OCI-LY3 (cell line): ENCODE results near the gene WDR45.

Experiments used
- EZH2phosphoT487 ChIP-seq: fragments of 200-600 bp; shearing (Covaris generic); IDR thresholded peaks from 2 replicates; pipeline ENCODE4 v1.6.1; 2018; ENCODE audit warnings: antibody characterized with exemption, mixed run types, low read depth
- TF ChIP-seq, protein P1 (sequence below): fragments of 200-600, 300-600 bp; sonication (generic); IDR thresholded peaks from 2 replicates; pipeline ENCODE4 v1.5.1; 2014; ENCODE audit warnings: antibody characterized with exemption, low read length, low read depth

DNA sequence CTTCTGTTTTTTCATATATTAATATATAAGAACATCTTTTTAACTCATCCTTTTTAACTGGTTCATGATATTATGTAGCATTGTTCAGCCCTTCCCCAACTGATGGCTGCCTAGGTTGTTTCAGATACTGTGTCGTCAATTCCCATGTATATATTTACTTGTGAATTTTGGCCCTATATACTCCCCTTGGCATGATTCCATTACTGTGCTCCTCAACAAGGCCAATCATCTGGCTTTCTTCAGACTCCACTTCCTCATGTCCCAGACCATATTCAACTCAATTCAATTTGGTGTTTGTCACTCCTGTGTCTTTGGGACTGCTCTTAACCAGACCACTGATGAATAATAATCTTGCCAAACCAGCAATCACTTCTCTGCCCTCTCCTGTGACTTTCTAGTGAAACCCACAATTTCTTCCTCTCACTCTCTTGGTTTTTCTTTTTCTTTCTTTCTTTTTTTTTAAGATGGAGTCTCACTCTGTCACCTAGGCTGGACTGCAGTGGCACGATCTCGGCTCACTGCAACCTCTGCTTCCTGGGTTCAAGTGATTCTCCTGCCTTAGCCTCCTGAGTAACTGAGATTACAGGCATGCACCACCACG is 2.7 kb upstream of the WDR45 start:
- TF ChIP-seq, protein P1, sequence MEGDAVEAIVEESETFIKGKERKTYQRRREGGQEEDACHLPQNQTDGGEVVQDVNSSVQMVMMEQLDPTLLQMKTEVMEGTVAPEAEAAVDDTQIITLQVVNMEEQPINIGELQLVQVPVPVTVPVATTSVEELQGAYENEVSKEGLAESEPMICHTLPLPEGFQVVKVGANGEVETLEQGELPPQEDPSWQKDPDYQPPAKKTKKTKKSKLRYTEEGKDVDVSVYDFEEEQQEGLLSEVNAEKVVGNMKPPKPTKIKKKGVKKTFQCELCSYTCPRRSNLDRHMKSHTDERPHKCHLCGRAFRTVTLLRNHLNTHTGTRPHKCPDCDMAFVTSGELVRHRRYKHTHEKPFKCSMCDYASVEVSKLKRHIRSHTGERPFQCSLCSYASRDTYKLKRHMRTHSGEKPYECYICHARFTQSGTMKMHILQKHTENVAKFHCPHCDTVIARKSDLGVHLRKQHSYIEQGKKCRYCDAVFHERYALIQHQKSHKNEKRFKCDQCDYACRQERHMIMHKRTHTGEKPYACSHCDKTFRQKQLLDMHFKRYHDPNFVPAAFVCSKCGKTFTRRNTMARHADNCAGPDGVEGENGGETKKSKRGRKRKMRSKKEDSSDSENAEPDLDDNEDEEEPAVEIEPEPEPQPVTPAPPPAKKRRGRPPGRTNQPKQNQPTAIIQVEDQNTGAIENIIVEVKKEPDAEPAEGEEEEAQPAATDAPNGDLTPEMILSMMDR, result no peak
- no peak for TF ChIP-seq EZH2phosphoT487
